GM19099 (cell line): ENCODE results near the gene HNRNPA3.

Experiments
- POLR2A ChIP-seq: IDR thresholded peaks from 3 replicates; pipeline ENCODE4 v1.6.1; 2011; ENCODE audit warnings: low read depth; ENCODE audit not compliant: insufficient read length; ENCODE audit errors: extremely low read depth

Gene HNRNPA3

GRCh38 chr2:177273408-177273807 is 60.8 kb downstream of the HNRNPA3 start:
- TF ChIP-seq POLR2A, result no peak
